ENCODE results near the gene HIPK4. TPM values are rescaled to one million over a fixed set of nuclear protein-coding genes. Genes with fewer than 3 reads are reported as not detected.

The HIPK4 gene
- total and polyA plus RNA-seq, 2 of the 8 experiments (the other 6 are each of a cell fraction or from before 2014, with no cell fraction given), result 0.15 to 0.57 TPM

DNA sequence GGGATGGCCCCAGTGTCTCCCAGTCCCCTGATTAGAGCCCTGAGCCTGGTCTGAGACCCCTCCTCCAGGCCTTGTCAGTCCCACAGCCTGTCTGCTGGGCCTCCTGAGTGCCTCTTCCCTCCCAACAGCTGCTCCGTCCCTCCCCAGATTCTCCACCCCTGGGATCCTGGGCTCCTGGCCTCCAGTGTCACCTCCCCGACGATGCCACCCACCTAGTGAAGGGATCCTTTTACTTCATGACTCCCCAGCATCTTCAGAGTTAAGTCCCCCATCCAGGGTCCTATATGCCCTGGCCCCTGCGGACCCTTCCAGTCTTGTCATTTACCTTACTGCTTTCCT, 27.6 kb upstream of the HIPK4 start (continued):
- TF ChIP-seq CBX5 (IDR thresholded peaks at IDR 0.05; ENCODE audit: low read depth, low read length), result no peak

Measured in H1 (cell line).